ENCODE data around the gene HFE.
"Not testable (repeated sequence)": the region's sequence is repeated elsewhere in the genome, so short reads cannot be mapped to it uniquely, and the experiment has no call there.

HFE gene

GRCh38 chr6:26059941-26060340 is 27.3 kb upstream of the HFE start:
- H3K27ac ChIP-seq (ENCODE audit: low read depth, low read length), result no peak overlapping the region
- no peaks in the 10 kb centered on the region for H3K27me3 ChIP-seq (ENCODE audit: control insufficient read depth in 1 of 2, insufficient read depth in 2 of 2, low read length in 2 of 2)
- H3K4me3 ChIP-seq (ENCODE audit: low read depth in 1 of 2, low read length in 2 of 2), result no peak overlapping the region
- H3K9ac ChIP-seq (ENCODE audit: low read depth in 1 of 2, low read length in 2 of 2), result no peak overlapping the region
- H3K4me1 ChIP-seq (ENCODE audit: control insufficient read depth in 1 of 2, insufficient read depth in 2 of 2, low read length in 2 of 2), result peaks cover 0 to 7% of the 10 kb centered on the region in 2 donors
- no peaks in the 10 kb centered on the region for H3K9me3 ChIP-seq (ENCODE audit: control insufficient read depth in 1 of 2, low read length in 2 of 2)
- H3K36me3 ChIP-seq (ENCODE audit: control insufficient read depth in 1 of 2, insufficient read depth in 2 of 2, low read length in 2 of 2), result no peaks in the 10 kb centered on the region

- no peaks in the 10 kb centered on the region for H3K27me3 ChIP-seq (ENCODE audit: control insufficient read depth in 1 of 2, insufficient read depth in 2 of 2, low read length in 2 of 2)
- H3K4me1 ChIP-seq (ENCODE audit: control insufficient read depth in 1 of 2, insufficient read depth in 2 of 2, low read length in 2 of 2), result peaks cover 0 to 4% of the 10 kb centered on the region in 2 donors
- H3K4me3 ChIP-seq (ENCODE audit: low read depth in 1 of 2, low read length in 2 of 2), result no peak overlapping the region
These were observed 22.5 kb upstream of the HFE start for GRCh38 chr6:26064619-26065257.

GRCh38 chr6:26065952-26066380 is 21.3 kb upstream of the HFE start:
- peak overlapping the region in 1 of 2 donors; percentile 13 for H3K9ac ChIP-seq (ENCODE audit: low read depth in 1 of 2, low read length in 2 of 2)
- no peaks in the 10 kb centered on the region for H3K9me3 ChIP-seq (ENCODE audit: control insufficient read depth in 1 of 2, low read length in 2 of 2)
- no peaks in the 10 kb centered on the region for H3K4me1 ChIP-seq (ENCODE audit: control insufficient read depth in 1 of 2, insufficient read depth in 2 of 2, low read length in 2 of 2)
- no peak overlapping the region for H3K27ac ChIP-seq (ENCODE audit: low read depth, low read length)
- no peaks in the 10 kb centered on the region for H3K27me3 ChIP-seq (ENCODE audit: control insufficient read depth in 1 of 2, insufficient read depth in 2 of 2, low read length in 2 of 2)
- no peak overlapping the region for H3K4me3 ChIP-seq (ENCODE audit: low read depth in 1 of 2, low read length in 2 of 2)
- no peaks in the 10 kb centered on the region for H3K36me3 ChIP-seq (ENCODE audit: control insufficient read depth in 1 of 2, insufficient read depth in 2 of 2, low read length in 2 of 2)

More at GRCh38 chr6:26064619-26065257, 22.5 kb upstream of the HFE start:
- no peaks in the 10 kb centered on the region for H3K36me3 ChIP-seq (ENCODE audit: control insufficient read depth in 1 of 2, insufficient read depth in 2 of 2, low read length in 2 of 2)
- H3K9ac ChIP-seq (ENCODE audit: low read depth in 1 of 2, low read length in 2 of 2), result no peak overlapping the region
- no peak overlapping the region for H3K27ac ChIP-seq (ENCODE audit: low read depth, low read length)
- no peaks in the 10 kb centered on the region for H3K9me3 ChIP-seq (ENCODE audit: control insufficient read depth in 1 of 2, low read length in 2 of 2)

- Histone ChIP-seq H3K4me1 (ENCODE audit: control insufficient read depth in 1 of 2, insufficient read depth in 2 of 2, low read length in 2 of 2) (peaks cover 0 to 8% of the 10 kb centered on the region in 2 donors), H3K27me3 (ENCODE audit: control insufficient read depth in 1 of 2, insufficient read depth in 2 of 2, low read length in 2 of 2) (no peaks in the 10 kb centered on the region), H3K9me3 (ENCODE audit: control insufficient read depth in 1 of 2, low read length in 2 of 2) (no peaks in the 10 kb centered on the region), H3K4me3 (ENCODE audit: low read depth in 1 of 2, low read length in 2 of 2) (no peak overlapping the region), H3K9ac (ENCODE audit: low read depth in 1 of 2, low read length in 2 of 2) (no peak overlapping the region), H3K36me3 (ENCODE audit: control insufficient read depth in 1 of 2, insufficient read depth in 2 of 2, low read length in 2 of 2) (no peaks in the 10 kb centered on the region), H3K27ac (ENCODE audit: low read depth, low read length) (no peak overlapping the region)
These were observed 19.9 kb upstream of the HFE start for GRCh38 chr6:26067367-26067766.

- Histone ChIP-seq H3K27me3 (ENCODE audit: control insufficient read depth in 1 of 2, insufficient read depth in 2 of 2, low read length in 2 of 2) (no peaks in the 10 kb centered on the region), H3K9me3 (ENCODE audit: control insufficient read depth in 1 of 2, low read length in 2 of 2) (no peaks in the 10 kb centered on the region), H3K36me3 (ENCODE audit: control insufficient read depth in 1 of 2, insufficient read depth in 2 of 2, low read length in 2 of 2) (no peaks in the 10 kb centered on the region), H3K4me1 (ENCODE audit: control insufficient read depth in 1 of 2, insufficient read depth in 2 of 2, low read length in 2 of 2) (peaks cover 0 to 8% of the 10 kb centered on the region in 2 donors), H3K4me3 (ENCODE audit: low read depth in 1 of 2, low read length in 2 of 2) (no peak overlapping the region), H3K27ac (ENCODE audit: low read depth, low read length) (no peak overlapping the region), H3K9ac (ENCODE audit: low read depth in 1 of 2, low read length in 2 of 2) (no peak overlapping the region)
These were observed 19.2 kb upstream of the HFE start for GRCh38 chr6:26068036-26068435.

GRCh38 chr6:26071135-26071534 is 16.1 kb upstream of the HFE start:
- no peaks in the 10 kb centered on the region for H3K27me3 ChIP-seq (ENCODE audit: control insufficient read depth in 1 of 2, insufficient read depth in 2 of 2, low read length in 2 of 2)
- H3K36me3 ChIP-seq (ENCODE audit: control insufficient read depth in 1 of 2, insufficient read depth in 2 of 2, low read length in 2 of 2), result no peaks in the 10 kb centered on the region
- H3K9me3 ChIP-seq (ENCODE audit: control insufficient read depth in 1 of 2, low read length in 2 of 2), result no peaks in the 10 kb centered on the region
- no peak overlapping the region for H3K9ac ChIP-seq (ENCODE audit: low read depth in 1 of 2, low read length in 2 of 2)
- peaks cover 3 to 11% of the 10 kb centered on the region in 2 donors for H3K4me1 ChIP-seq (ENCODE audit: control insufficient read depth in 1 of 2, insufficient read depth in 2 of 2, low read length in 2 of 2)
- no peak overlapping the region for H3K27ac ChIP-seq (ENCODE audit: low read depth, low read length)
- no peak overlapping the region for H3K4me3 ChIP-seq (ENCODE audit: low read depth in 1 of 2, low read length in 2 of 2)

- H3K9me3 ChIP-seq (ENCODE audit: control insufficient read depth in 1 of 2, low read length in 2 of 2), result no peaks in the 10 kb centered on the region
- no peaks in the 10 kb centered on the region for H3K36me3 ChIP-seq (ENCODE audit: control insufficient read depth in 1 of 2, insufficient read depth in 2 of 2, low read length in 2 of 2)
- no peak overlapping the region for H3K27ac ChIP-seq (ENCODE audit: low read depth, low read length)
- H3K9ac ChIP-seq (ENCODE audit: low read depth in 1 of 2, low read length in 2 of 2), result no peak overlapping the region
- H3K4me1 ChIP-seq (ENCODE audit: control insufficient read depth in 1 of 2, insufficient read depth in 2 of 2, low read length in 2 of 2), result peaks cover 3 to 11% of the 10 kb centered on the region in 2 donors
- H3K27me3 ChIP-seq (ENCODE audit: control insufficient read depth in 1 of 2, insufficient read depth in 2 of 2, low read length in 2 of 2), result no peaks in the 10 kb centered on the region
- no peak overlapping the region for H3K4me3 ChIP-seq (ENCODE audit: low read depth in 1 of 2, low read length in 2 of 2)
These were observed 12.0 kb upstream of the HFE start for GRCh38 chr6:26075063-26075717.

- H3K36me3 ChIP-seq (ENCODE audit: control insufficient read depth in 1 of 2, insufficient read depth in 2 of 2, low read length in 2 of 2); H3K27me3 ChIP-seq (ENCODE audit: control insufficient read depth in 1 of 2, insufficient read depth in 2 of 2, low read length in 2 of 2); H3K4me1 ChIP-seq (ENCODE audit: control insufficient read depth in 1 of 2, insufficient read depth in 2 of 2, low read length in 2 of 2); H3K9ac ChIP-seq (ENCODE audit: low read depth in 1 of 2, low read length in 2 of 2); H3K4me3 ChIP-seq (ENCODE audit: low read depth in 1 of 2, low read length in 2 of 2); H3K9me3 ChIP-seq (ENCODE audit: control insufficient read depth in 1 of 2, low read length in 2 of 2); H3K27ac ChIP-seq (ENCODE audit: low read depth, low read length): not testable (repeated sequence)
These were observed 9.2 kb upstream of the HFE start for GRCh38 chr6:26078066-26078465.

- H3K9ac ChIP-seq (ENCODE audit: low read depth in 1 of 2, low read length in 2 of 2); H3K4me3 ChIP-seq (ENCODE audit: low read depth in 1 of 2, low read length in 2 of 2); H3K27me3 ChIP-seq (ENCODE audit: control insufficient read depth in 1 of 2, insufficient read depth in 2 of 2, low read length in 2 of 2); H3K36me3 ChIP-seq (ENCODE audit: control insufficient read depth in 1 of 2, insufficient read depth in 2 of 2, low read length in 2 of 2); H3K27ac ChIP-seq (ENCODE audit: low read depth, low read length); H3K4me1 ChIP-seq (ENCODE audit: control insufficient read depth in 1 of 2, insufficient read depth in 2 of 2, low read length in 2 of 2); H3K9me3 ChIP-seq (ENCODE audit: control insufficient read depth in 1 of 2, low read length in 2 of 2): not testable (repeated sequence)
These were observed 6.1 kb upstream of the HFE start for GRCh38 chr6:26081096-26081495.

GRCh38 chr6:26086211-26086610 is 1.0 kb upstream of the HFE start:
- Histone ChIP-seq H3K4me1 (ENCODE audit: control insufficient read depth in 1 of 2, insufficient read depth in 2 of 2, low read length in 2 of 2) (peaks cover 12 to 18% of the 10 kb centered on the region in 2 donors), H3K4me3 (ENCODE audit: low read depth in 1 of 2, low read length in 2 of 2) (no peak overlapping the region), H3K36me3 (ENCODE audit: control insufficient read depth in 1 of 2, insufficient read depth in 2 of 2, low read length in 2 of 2) (no peaks in the 10 kb centered on the region), H3K9me3 (ENCODE audit: control insufficient read depth in 1 of 2, low read length in 2 of 2) (peaks cover 0 to 3% of the 10 kb centered on the region in 2 donors), H3K27ac (ENCODE audit: low read depth, low read length) (no peak overlapping the region), H3K9ac (ENCODE audit: low read depth in 1 of 2, low read length in 2 of 2) (no peak overlapping the region), H3K27me3 (ENCODE audit: control insufficient read depth in 1 of 2, insufficient read depth in 2 of 2, low read length in 2 of 2) (no peaks in the 10 kb centered on the region)
